Measurements from ENCODE around the gene COPS8. TPM values are rescaled to one million over a fixed set of nuclear protein-coding genes. Genes with fewer than 3 reads are reported as not detected.

COPS8 gene
- total RNA-seq, 6 experiments from 2014 or later = 86.8 to 107 (median 99.8) TPM

DNA sequence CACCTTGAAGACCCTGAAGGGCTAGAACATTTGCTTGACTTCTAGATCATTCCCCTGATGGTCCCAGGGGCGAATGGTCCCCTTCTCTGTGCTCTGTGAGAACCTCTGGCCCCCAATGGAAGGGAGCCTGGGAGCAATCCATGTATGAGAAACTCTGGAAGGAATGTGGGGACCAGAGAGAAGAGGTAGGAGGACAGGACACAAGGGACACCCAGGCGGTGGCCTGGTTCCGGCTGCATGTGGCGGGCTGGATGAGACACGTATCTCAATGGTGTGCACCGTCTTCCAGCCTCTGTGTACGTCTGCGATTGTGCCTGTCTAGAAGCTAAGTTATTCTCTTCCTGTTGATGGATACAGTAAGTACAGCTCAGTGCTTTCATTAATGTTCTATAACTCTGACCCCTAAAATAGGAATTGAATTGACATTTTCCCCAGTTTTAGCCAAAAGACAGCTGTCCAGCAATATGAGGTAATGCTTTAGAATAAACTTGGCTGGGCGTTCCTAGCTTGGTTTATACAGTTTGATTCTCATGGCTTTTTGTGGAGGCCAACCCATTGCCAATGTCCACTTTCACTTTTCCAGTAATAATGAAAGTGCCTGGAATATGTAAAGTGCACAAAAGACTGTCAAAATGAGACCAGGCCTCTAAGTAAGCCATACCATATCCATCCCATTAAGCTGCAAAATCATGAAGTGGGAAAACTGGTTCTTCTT, 30.1 kb upstream of the COPS8 start:
- H3K27ac Mint-ChIP-seq = no peak overlapping the region
- no peak overlapping the region for H3K4me3 Mint-ChIP-seq
- TF ChIP-seq, protein P1, sequence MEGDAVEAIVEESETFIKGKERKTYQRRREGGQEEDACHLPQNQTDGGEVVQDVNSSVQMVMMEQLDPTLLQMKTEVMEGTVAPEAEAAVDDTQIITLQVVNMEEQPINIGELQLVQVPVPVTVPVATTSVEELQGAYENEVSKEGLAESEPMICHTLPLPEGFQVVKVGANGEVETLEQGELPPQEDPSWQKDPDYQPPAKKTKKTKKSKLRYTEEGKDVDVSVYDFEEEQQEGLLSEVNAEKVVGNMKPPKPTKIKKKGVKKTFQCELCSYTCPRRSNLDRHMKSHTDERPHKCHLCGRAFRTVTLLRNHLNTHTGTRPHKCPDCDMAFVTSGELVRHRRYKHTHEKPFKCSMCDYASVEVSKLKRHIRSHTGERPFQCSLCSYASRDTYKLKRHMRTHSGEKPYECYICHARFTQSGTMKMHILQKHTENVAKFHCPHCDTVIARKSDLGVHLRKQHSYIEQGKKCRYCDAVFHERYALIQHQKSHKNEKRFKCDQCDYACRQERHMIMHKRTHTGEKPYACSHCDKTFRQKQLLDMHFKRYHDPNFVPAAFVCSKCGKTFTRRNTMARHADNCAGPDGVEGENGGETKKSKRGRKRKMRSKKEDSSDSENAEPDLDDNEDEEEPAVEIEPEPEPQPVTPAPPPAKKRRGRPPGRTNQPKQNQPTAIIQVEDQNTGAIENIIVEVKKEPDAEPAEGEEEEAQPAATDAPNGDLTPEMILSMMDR (IDR thresholded peaks at IDR 0.05) = no peak
- DNase-seq = no peak
- no peaks in the 10 kb centered on the region for H3K9me3 Mint-ChIP-seq
- H3K27me3 Mint-ChIP-seq (ENCODE audit: insufficient read depth) = peaks cover 28% of the 10 kb centered on the region
- H3K36me3 Mint-ChIP-seq (ENCODE audit: low read depth) = no peaks in the 10 kb centered on the region
- H3K4me1 Mint-ChIP-seq (ENCODE audit: low read depth) = peaks cover 2% of the 10 kb centered on the region; the same call in 1 of the 2 replicates

DNA sequence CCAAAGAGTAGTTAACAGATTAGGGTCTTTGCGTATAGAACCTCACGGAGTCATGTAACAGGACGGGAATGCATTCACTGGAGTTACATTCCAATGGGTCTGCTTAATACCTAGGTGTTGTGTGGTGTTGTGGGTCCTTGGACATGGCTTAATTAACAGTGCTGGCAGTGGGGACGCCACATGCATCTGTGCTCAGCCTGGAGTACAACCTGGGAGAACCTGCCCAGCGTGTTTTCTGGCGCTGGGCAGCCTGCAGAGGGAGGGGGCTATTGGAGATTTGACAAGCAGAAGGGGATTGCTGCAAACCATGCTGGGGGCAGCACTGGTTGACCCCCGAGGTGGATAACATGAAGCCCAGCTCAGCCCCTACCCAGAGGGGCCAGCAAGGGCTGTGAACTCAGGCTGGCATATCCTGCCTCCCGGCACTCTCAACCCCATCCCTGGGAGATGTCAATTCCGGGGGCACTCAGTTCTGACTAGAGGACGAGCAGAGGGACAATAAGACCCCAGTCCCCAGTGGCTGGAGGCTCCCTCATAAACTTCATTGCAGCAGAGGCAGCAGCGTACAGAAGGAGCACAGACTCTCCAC, 29.3 kb upstream of the COPS8 start:
- no peak overlapping the region for H3K27ac Mint-ChIP-seq
- no peaks in the 10 kb centered on the region for H3K9me3 Mint-ChIP-seq
- TF ChIP-seq, protein P1 (IDR thresholded peaks at IDR 0.05) = no peak
- peaks cover 27% of the 10 kb centered on the region for H3K27me3 Mint-ChIP-seq (ENCODE audit: insufficient read depth)
- H3K4me3 Mint-ChIP-seq = no peak overlapping the region
- no peak for DNase-seq
- H3K36me3 Mint-ChIP-seq (ENCODE audit: low read depth) = no peaks in the 10 kb centered on the region
- H3K4me1 Mint-ChIP-seq (ENCODE audit: low read depth) = peaks cover 8% of the 10 kb centered on the region; the same call in 1 of the 2 replicates

GRCh38 chr2:237057107-237057506, 28.6 kb upstream of the COPS8 start:
- no peak overlapping the region for H3K4me3 Mint-ChIP-seq
- no peak for DNase-seq
- no peaks in the 10 kb centered on the region for H3K9me3 Mint-ChIP-seq
- TF ChIP-seq, protein P1 (IDR thresholded peaks at IDR 0.05) = no peak
- peaks cover 24% of the 10 kb centered on the region for H3K27me3 Mint-ChIP-seq (ENCODE audit: insufficient read depth)
- H3K27ac Mint-ChIP-seq = no peak overlapping the region
- H3K4me1 Mint-ChIP-seq (ENCODE audit: low read depth) = peaks cover 8% of the 10 kb centered on the region; the same call in 1 of the 2 replicates
- H3K36me3 Mint-ChIP-seq (ENCODE audit: low read depth) = no peaks in the 10 kb centered on the region

DNA sequence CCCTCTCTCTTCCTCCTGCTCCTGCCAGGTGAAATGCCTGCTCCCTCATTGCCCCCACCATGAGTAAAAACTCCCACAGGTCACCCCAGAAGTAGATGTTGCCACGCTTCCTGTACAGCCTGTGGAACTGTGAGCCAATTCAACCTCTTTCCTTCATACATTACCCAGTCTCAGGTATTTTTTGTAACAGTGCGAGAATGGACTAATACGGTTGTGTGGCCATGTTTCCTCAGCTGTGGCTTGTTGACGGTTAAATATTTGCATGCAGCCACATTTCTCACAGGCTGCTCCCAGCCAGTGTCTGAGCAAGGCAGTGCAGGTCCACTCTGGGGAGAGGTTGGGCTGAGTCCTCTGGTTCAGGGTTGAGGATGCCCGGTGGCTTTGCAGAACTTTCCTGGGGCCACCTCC, 27.8 kb upstream of the COPS8 start:
- no peaks in the 10 kb centered on the region for H3K36me3 Mint-ChIP-seq (ENCODE audit: low read depth)
- no peak for DNase-seq
- H3K27ac Mint-ChIP-seq = no peak overlapping the region
- TF ChIP-seq, protein P1 (IDR thresholded peaks at IDR 0.05) = no peak
- H3K4me3 Mint-ChIP-seq = no peak overlapping the region
- H3K9me3 Mint-ChIP-seq = no peaks in the 10 kb centered on the region
- peaks cover 23% of the 10 kb centered on the region for H3K27me3 Mint-ChIP-seq (ENCODE audit: insufficient read depth)
- H3K4me1 Mint-ChIP-seq (ENCODE audit: low read depth) = peaks cover 15% of the 10 kb centered on the region

GRCh38 chr2:237058423-237058822, 27.3 kb upstream of the COPS8 start:
- Mint-ChIP-seq H3K27me3 (ENCODE audit: insufficient read depth) (peaks cover 22% of the 10 kb centered on the region), H3K27ac (no peak overlapping the region), H3K4me3 (no peak overlapping the region)

More at GRCh38 chr2:237058423-237058822, 27.3 kb upstream of the COPS8 start:
- TF ChIP-seq, protein P1 (IDR thresholded peaks at IDR 0.05) = no peak
- Mint-ChIP-seq H3K4me1 (ENCODE audit: low read depth) (peaks cover 20% of the 10 kb centered on the region), H3K36me3 (ENCODE audit: low read depth) (no peaks in the 10 kb centered on the region), H3K9me3 (no peaks in the 10 kb centered on the region)
- no peak for DNase-seq

Data from HFFc6 (cell line).